Measurements from ENCODE around the gene AHCY. TPM values are rescaled to one million over a fixed set of nuclear protein-coding genes. Genes with fewer than 3 reads are reported as not detected.
"Not testable (repeated sequence)": the region's sequence is repeated elsewhere in the genome, so short reads cannot be mapped to it uniquely, and the experiment has no call there.

Gene AHCY
- total and polyA plus RNA-seq, 4 experiments from 2014 or later, result 21.2 to 30.6 (median 23.6) TPM

- ChIA-PET CTCF (ENCODE audit: partially characterized antibody) (no interaction called here), POLR2A (ENCODE audit: partially characterized antibody) (no interaction called here)
- no peak overlapping the region for H3K27ac Mint-ChIP-seq
- H3K4me1 ChIP-seq (ENCODE audit: insufficient read depth, low read length), result no peaks in the 10 kb centered on the region
- no peak for DNase-seq
- H3K4me3 ChIP-seq (ENCODE audit: low read length in 2 of 2), result no peak overlapping the region
- no peaks in the 10 kb centered on the region for H3K36me3 Mint-ChIP-seq
- no peaks in the 10 kb centered on the region for H3K4me1 Mint-ChIP-seq
- no peak overlapping the region for H3K4me3 Mint-ChIP-seq
- H3K27me3 ChIP-seq (ENCODE audit: insufficient read depth, low read length), result no peaks in the 10 kb centered on the region
- no peaks in the 10 kb centered on the region for H3K36me3 ChIP-seq (ENCODE audit: insufficient read depth, low read length)
- H3K27me3 Mint-ChIP-seq, result no peaks in the 10 kb centered on the region
- H3K9me3 ChIP-seq (ENCODE audit: control insufficient read depth in 1 of 2, low read length in 2 of 2), result no peaks in the 10 kb centered on the region
- no peak overlapping the region for H3K27ac ChIP-seq (ENCODE audit: low read depth, low read length)
- peaks cover 0 to 1% (median 0%) of the 10 kb centered on the region in 8 donors for H3K9me3 Mint-ChIP-seq
- intact Hi-C loops (cut with micrococcal nuclease), result no loop called here
Observed at GRCh38 chr20:34254979-34255378, 48.2 kb downstream of the AHCY start.

DNA sequence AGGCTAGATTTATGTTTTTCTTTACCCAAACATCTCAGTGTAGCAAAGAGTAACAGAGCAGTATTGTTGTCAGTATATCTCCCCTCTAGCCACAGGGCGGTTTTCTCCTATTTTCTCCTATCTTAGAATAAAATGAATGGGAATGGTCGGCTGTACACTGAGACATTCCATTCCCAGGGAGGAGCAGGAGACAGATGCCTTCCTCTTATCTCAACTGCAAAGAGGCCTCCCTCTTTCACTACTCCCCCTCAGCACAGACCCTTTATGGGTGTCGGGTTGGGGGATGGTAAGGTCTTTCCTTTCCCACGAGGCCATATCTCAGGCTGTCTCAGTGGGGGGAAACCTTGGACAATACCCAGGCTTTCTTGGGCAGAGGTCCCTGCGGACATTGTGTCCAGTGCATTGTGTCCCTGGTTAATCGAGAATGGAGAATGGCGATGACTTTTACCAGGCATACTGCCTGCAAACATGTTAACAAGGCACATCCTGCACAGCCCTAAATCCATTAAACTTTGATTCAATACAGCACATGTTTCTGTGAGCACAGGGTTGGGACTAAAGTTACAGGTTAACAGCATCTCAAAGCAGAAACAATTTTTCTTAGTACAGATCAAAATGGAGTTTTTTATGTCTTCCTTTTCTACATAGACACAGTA is 50.6 kb downstream of the AHCY start:
- H3K4me3 ChIP-seq (ENCODE audit: low read length in 2 of 2); DNase-seq; H3K36me3 Mint-ChIP-seq; H3K9me3 Mint-ChIP-seq; H3K27ac ChIP-seq (ENCODE audit: low read depth, low read length); H3K27me3 ChIP-seq (ENCODE audit: insufficient read depth, low read length); H3K36me3 ChIP-seq (ENCODE audit: insufficient read depth, low read length); CTCF ChIA-PET (ENCODE audit: partially characterized antibody); POLR2A ChIA-PET (ENCODE audit: partially characterized antibody); intact Hi-C loops (cut with micrococcal nuclease); H3K27ac Mint-ChIP-seq; H3K4me3 Mint-ChIP-seq; H3K4me1 Mint-ChIP-seq; H3K9me3 ChIP-seq (ENCODE audit: control insufficient read depth in 1 of 2, low read length in 2 of 2); H3K27me3 Mint-ChIP-seq; H3K4me1 ChIP-seq (ENCODE audit: insufficient read depth, low read length): not testable (repeated sequence)

- Mint-ChIP-seq H3K27me3 (no peaks in the 10 kb centered on the region), H3K36me3 (no peaks in the 10 kb centered on the region), H3K4me3 (no peak overlapping the region), H3K4me1 (peaks cover 0 to 6% (median 0%) of the 10 kb centered on the region in 4 donors), H3K9me3 (peaks cover 0 to 1% (median 0%) of the 10 kb centered on the region in 8 donors), H3K27ac (no peak overlapping the region)
- Histone ChIP-seq H3K4me3 (ENCODE audit: low read length in 2 of 2) (no peak overlapping the region), H3K27me3 (ENCODE audit: insufficient read depth, low read length) (no peaks in the 10 kb centered on the region), H3K36me3 (ENCODE audit: insufficient read depth, low read length) (no peaks in the 10 kb centered on the region), H3K9me3 (ENCODE audit: control insufficient read depth in 1 of 2, low read length in 2 of 2) (no peaks in the 10 kb centered on the region), H3K4me1 (ENCODE audit: insufficient read depth, low read length) (no peaks in the 10 kb centered on the region), H3K27ac (ENCODE audit: low read depth, low read length) (no peak overlapping the region)
- no peak for DNase-seq
- intact Hi-C loops (cut with micrococcal nuclease), result no loop called here
- CTCF ChIA-PET (ENCODE audit: partially characterized antibody), result no interaction called here
- POLR2A ChIA-PET (ENCODE audit: partially characterized antibody), result no interaction called here
Observed at GRCh38 chr20:34251619-34252018, 51.5 kb downstream of the AHCY start.

GRCh38 chr20:34250005-34250404 is 53.1 kb downstream of the AHCY start:
- POLR2A ChIA-PET (ENCODE audit: partially characterized antibody), result no interaction called here
- intact Hi-C loops (cut with micrococcal nuclease), result no loop called here
- no peak overlapping the region for H3K27ac Mint-ChIP-seq

DNA sequence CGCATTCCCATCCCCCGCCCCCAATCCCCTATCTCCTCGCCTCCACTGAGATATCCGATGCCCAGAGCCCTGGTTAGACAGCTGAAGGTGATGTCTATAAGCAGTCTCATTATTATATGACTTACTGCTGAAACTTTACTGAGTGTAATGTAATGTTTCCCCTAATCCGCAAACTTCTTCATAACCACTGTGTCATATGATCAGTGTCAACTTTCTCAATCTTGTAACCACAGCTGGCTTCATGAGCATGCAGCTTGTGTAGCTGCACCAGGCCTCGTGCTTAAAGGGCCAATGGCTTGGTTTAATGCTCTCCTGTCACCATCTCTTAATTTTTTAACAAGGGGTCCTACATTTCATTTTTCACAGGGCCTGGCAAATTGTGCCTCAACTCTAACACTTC is 53.9 kb downstream of the AHCY start:
- H3K4me3 Mint-ChIP-seq, result no peak overlapping the region
- peaks cover 0 to 1% (median 0%) of the 10 kb centered on the region in 8 donors for H3K9me3 Mint-ChIP-seq
- H3K36me3 Mint-ChIP-seq, result no peaks in the 10 kb centered on the region
- no peaks in the 10 kb centered on the region for H3K27me3 Mint-ChIP-seq
- intact Hi-C loops (cut with micrococcal nuclease), result no loop called here
- Histone ChIP-seq H3K36me3 (ENCODE audit: insufficient read depth, low read length) (no peaks in the 10 kb centered on the region), H3K27me3 (ENCODE audit: insufficient read depth, low read length) (no peaks in the 10 kb centered on the region), H3K27ac (ENCODE audit: low read depth, low read length) (no peak overlapping the region), H3K4me1 (ENCODE audit: insufficient read depth, low read length) (no peaks in the 10 kb centered on the region), H3K9me3 (ENCODE audit: control insufficient read depth in 1 of 2, low read length in 2 of 2) (no peaks in the 10 kb centered on the region), H3K4me3 (ENCODE audit: low read length in 2 of 2) (no peak overlapping the region)
- POLR2A ChIA-PET (ENCODE audit: partially characterized antibody), result no interaction called here
- H3K27ac Mint-ChIP-seq, result no peak overlapping the region
- DNase-seq, result no peak
- CTCF ChIA-PET (ENCODE audit: partially characterized antibody), result no interaction called here
- peaks cover 0 to 6% (median 0%) of the 10 kb centered on the region in 4 donors for H3K4me1 Mint-ChIP-seq

More at GRCh38 chr20:34250005-34250404, 53.1 kb downstream of the AHCY start:
- no peak for DNase-seq
- H3K4me1 Mint-ChIP-seq, result peaks cover 0 to 6% (median 0%) of the 10 kb centered on the region in 4 donors
- no peaks in the 10 kb centered on the region for H3K36me3 Mint-ChIP-seq
- Histone ChIP-seq H3K27ac (ENCODE audit: low read depth, low read length) (no peak overlapping the region), H3K36me3 (ENCODE audit: insufficient read depth, low read length) (no peaks in the 10 kb centered on the region), H3K9me3 (ENCODE audit: control insufficient read depth in 1 of 2, low read length in 2 of 2) (no peaks in the 10 kb centered on the region), H3K4me1 (ENCODE audit: insufficient read depth, low read length) (no peaks in the 10 kb centered on the region), H3K4me3 (ENCODE audit: low read length in 2 of 2) (no peak overlapping the region), H3K27me3 (ENCODE audit: insufficient read depth, low read length) (no peaks in the 10 kb centered on the region)
- H3K9me3 Mint-ChIP-seq, result peaks cover 0 to 1% (median 0%) of the 10 kb centered on the region in 8 donors
- no peaks in the 10 kb centered on the region for H3K27me3 Mint-ChIP-seq
- no peak overlapping the region for H3K4me3 Mint-ChIP-seq
- CTCF ChIA-PET (ENCODE audit: partially characterized antibody), result interaction anchor here (1.1 kb wide), 1 partner anchor 63 kb away, joined by 3 read pairs; no protein-coding TSS in a partner anchor

- Histone ChIP-seq H3K36me3 (ENCODE audit: insufficient read depth, low read length) (no peaks in the 10 kb centered on the region), H3K27me3 (ENCODE audit: insufficient read depth, low read length) (no peaks in the 10 kb centered on the region), H3K9me3 (ENCODE audit: control insufficient read depth in 1 of 2, low read length in 2 of 2) (no peaks in the 10 kb centered on the region), H3K4me1 (ENCODE audit: insufficient read depth, low read length) (no peaks in the 10 kb centered on the region), H3K27ac (ENCODE audit: low read depth, low read length) (no peak overlapping the region), H3K4me3 (ENCODE audit: low read length in 2 of 2) (no peak overlapping the region)
- H3K27ac Mint-ChIP-seq, result no peak overlapping the region
- no peak for DNase-seq
- intact Hi-C loops (cut with micrococcal nuclease), result no loop called here
- H3K36me3 Mint-ChIP-seq, result no peaks in the 10 kb centered on the region
- CTCF ChIA-PET (ENCODE audit: partially characterized antibody), result no interaction called here
- H3K27me3 Mint-ChIP-seq, result peaks cover 0 to 3% of the 10 kb centered on the region in 2 donors
- no peak overlapping the region for H3K4me3 Mint-ChIP-seq
- POLR2A ChIA-PET (ENCODE audit: partially characterized antibody), result no interaction called here
- no peaks in the 10 kb centered on the region for H3K9me3 Mint-ChIP-seq
- H3K4me1 Mint-ChIP-seq, result peaks cover 2 to 9% (median 4%) of the 10 kb centered on the region in 4 donors
Observed at GRCh38 chr20:34246126-34246626, 57.0 kb downstream of the AHCY start.

DNA sequence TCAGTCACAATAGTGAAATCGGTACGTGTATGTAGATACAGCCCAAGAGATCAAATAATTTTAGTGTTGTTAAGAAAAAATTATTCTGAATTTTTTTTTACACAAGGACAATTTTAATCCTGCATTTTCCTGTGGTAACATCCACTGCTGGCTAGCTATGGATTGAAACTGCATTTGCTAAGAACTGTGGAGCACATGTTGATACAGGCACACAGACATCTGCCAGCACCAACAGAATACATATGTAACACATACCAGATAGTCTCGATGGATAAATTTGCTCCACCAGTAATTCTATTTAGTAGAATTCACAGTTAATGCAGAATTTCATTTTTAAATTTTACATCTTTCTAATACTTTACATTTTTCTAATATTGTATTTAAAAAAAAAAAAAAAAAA is 59.8 kb downstream of the AHCY start:
- ChIA-PET POLR2A (ENCODE audit: partially characterized antibody) (no interaction called here), CTCF (ENCODE audit: partially characterized antibody) (no interaction called here)
- no peaks in the 10 kb centered on the region for H3K9me3 ChIP-seq (ENCODE audit: control insufficient read depth in 1 of 2, low read length in 2 of 2)
- H3K4me3 Mint-ChIP-seq, result no peak overlapping the region
- peaks cover 7 to 15% of the 10 kb centered on the region in 2 donors for H3K27me3 Mint-ChIP-seq
- H3K36me3 ChIP-seq (ENCODE audit: insufficient read depth, low read length), result no peaks in the 10 kb centered on the region
- intact Hi-C loops (cut with micrococcal nuclease), result no loop called here
- no peak overlapping the region for H3K4me3 ChIP-seq (ENCODE audit: low read length in 2 of 2)
- H3K9me3 Mint-ChIP-seq, result peaks cover 1 to 14% (median 9%) of the 10 kb centered on the region in 8 donors
- H3K36me3 Mint-ChIP-seq, result peaks cover 1 to 2% of the 10 kb centered on the region in 2 donors
- H3K27me3 ChIP-seq (ENCODE audit: insufficient read depth, low read length), result peaks cover 4% of the 10 kb centered on the region
- DNase-seq, result no peak
- no peak overlapping the region for H3K27ac Mint-ChIP-seq
- H3K4me1 ChIP-seq (ENCODE audit: insufficient read depth, low read length), result peaks cover 10% of the 10 kb centered on the region
- no peak overlapping the region for H3K27ac ChIP-seq (ENCODE audit: low read depth, low read length)
- peaks cover 4 to 13% (median 10%) of the 10 kb centered on the region in 4 donors for H3K4me1 Mint-ChIP-seq

Measured in CD4-positive, alpha-beta memory T cell (primary cell).